Myometrial cell (primary cell): ENCODE measurements around the gene MYO9B. TPM values are rescaled to one million over a fixed set of nuclear protein-coding genes. Genes with fewer than 3 reads are reported as not detected.

Experiments used
- total RNA-seq: library from RNA; depleted of rRNA; stranded (reverse); fragments of >200 nt; gene quantifications from 2 replicates; pipeline ENCODE4 v1.2.3, GENCODE V29; 2015

MYO9B gene, protein sequence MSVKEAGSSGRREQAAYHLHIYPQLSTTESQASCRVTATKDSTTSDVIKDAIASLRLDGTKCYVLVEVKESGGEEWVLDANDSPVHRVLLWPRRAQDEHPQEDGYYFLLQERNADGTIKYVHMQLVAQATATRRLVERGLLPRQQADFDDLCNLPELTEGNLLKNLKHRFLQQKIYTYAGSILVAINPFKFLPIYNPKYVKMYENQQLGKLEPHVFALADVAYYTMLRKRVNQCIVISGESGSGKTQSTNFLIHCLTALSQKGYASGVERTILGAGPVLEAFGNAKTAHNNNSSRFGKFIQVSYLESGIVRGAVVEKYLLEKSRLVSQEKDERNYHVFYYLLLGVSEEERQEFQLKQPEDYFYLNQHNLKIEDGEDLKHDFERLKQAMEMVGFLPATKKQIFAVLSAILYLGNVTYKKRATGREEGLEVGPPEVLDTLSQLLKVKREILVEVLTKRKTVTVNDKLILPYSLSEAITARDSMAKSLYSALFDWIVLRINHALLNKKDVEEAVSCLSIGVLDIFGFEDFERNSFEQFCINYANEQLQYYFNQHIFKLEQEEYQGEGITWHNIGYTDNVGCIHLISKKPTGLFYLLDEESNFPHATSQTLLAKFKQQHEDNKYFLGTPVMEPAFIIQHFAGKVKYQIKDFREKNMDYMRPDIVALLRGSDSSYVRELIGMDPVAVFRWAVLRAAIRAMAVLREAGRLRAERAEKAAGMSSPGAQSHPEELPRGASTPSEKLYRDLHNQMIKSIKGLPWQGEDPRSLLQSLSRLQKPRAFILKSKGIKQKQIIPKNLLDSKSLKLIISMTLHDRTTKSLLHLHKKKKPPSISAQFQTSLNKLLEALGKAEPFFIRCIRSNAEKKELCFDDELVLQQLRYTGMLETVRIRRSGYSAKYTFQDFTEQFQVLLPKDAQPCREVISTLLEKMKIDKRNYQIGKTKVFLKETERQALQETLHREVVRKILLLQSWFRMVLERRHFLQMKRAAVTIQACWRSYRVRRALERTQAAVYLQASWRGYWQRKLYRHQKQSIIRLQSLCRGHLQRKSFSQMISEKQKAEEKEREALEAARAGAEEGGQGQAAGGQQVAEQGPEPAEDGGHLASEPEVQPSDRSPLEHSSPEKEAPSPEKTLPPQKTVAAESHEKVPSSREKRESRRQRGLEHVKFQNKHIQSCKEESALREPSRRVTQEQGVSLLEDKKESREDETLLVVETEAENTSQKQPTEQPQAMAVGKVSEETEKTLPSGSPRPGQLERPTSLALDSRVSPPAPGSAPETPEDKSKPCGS (N-terminal part only)
- total RNA-seq, result 48.7 and 66.0 TPM in 2 replicates

DNA sequence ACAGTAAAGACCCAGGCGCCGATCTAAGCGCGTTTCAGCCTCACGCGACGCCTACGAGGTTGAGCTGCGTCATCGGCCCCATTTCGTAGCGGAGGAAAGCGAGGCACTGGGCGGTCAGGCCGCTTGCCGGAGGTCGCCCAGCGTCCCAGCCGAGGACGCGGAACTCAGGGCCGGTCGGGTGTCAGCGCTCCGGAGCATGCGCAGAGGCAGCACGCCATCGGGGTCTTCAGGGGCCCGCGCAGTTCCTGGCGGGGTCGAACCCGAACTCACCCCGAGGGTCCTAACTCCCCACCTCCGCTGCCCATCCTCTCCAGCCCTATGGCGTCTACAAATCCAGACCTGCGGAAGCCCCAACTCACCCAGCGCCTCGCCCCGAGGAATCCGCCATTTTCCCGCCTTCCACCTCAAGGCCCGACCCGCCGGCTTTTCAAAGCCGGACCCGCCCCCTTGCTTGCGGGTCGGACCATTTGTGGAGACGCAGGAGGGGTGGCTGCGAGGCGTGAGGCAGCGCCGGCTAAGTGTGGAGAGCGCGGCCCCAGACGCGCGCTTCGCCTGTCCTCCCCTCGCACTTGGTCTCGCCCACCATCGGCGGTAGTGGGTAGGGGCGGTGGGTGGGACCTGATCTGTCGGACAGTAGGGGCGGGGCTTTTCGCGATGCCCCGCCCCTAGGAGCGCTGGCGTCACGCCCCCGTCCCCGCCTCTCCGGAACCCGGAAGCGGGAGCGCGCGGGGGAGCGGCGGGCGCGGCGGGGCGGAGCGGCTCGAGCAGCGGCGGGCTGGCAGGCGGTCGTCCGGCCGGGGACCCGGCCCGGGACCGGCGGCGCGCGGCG is at the start of gene MYO9B, which contains the start of gene HAUS8:
Gene MYO9B (plus strand): TSS at position 743 of the 829 bp plus-strand sequence. CDS start 25,941 bp downstream, outside the sequence.
Gene HAUS8 (minus strand): TSS at position 418 of the 829 bp plus-strand sequence. CDS start 30 bp downstream, at position 388.

DNA sequence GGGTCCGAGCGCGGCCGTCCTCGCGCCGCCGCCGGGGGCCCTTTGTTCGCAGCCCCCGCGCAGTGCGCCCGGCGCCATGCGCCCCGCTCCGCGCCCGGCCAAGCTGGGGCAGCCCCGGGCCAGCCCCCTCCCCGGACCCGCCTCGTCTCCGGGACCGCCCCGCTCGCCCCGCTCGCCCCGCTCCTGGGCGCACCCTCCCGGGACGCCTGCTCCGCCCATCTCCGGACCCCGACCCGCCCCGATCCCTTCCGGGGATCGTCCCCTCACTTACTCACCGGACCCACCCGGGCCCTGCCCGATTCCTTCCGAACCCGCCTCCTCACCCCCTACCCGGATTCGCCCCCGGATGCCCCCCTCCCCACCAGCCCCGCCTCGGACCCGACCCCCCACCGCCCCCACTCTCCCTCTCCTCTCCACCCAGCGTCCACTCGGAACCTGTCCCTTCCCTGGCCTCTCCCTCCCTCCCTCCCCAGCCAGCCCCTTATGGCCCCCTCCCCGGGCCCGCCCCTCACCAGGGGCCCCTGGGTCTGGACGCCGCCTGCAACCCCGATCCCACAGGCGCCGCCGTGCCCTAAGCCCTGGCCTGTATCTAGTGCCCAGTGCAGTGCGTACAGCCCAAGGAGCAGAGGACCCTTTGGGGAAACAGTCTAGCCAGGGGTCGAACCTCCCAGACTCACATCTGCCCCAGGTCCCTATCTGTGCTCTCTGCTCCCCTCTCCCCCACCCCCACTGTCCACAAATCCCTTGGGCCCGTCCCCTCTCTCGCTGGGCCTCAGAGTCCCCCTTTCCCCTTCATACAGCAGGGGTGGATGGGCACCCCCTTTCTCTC is 48.7 kb upstream of the MYO9B start, which contains the start of gene CPAMD8:
Gene CPAMD8 (minus strand): TSS at position 105 of the 829 bp plus-strand sequence. CDS start 168 bp downstream, outside the sequence.

GRCh38 chr19:17215127-17215971 is 139.8 kb downstream of the MYO9B start, which contains the start of gene USE1:
Gene USE1, plus strand, starts transcription at chr19:17215357. Its CDS starts 49 bp downstream, at chr19:17215406.

GRCh38 chr19:17226002-17226933 is 150.7 kb downstream of the MYO9B start, which contains the start of gene OCEL1:
Gene OCEL1, plus strand, starts transcription at chr19:17226226. Its CDS starts 22 bp downstream, at chr19:17226248.

DNA sequence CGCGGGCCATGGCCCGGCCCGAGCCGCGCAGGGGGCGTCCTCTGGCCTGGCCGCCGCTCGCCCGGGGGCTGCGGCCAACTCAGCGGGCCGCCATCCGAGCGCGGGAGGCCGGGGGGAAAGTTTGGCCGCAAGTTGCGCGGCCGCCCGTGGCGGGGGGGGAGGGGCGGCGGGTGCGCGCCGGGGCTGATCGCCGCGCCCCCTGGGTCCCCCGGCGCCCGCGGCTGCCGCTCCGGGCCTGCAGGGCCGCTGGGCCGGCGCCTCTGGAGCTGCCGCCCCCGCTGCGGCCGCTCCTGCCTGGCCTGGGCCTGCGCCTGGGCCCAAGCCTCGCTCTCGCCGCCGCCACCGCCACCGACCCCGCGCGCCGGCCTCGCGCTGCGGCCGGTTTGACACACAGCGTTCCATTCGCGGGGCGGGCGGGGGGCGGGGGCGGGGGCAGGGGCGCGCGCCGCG is 170.0 kb downstream of the MYO9B start, which contains the start of gene NR2F6:
Gene NR2F6 (minus strand): TSS at position 385 of the 450 bp plus-strand sequence. CDS start 699 bp downstream, outside the sequence.

Other genes starting within 250 kb of the MYO9B start
- 15.6 and 19.9 TPM in 2 replicates for gene SIN3B, start 246.4 kb upstream of the MYO9B start, total RNA-seq
- under 0.01 TPM in 1 of 2 replicates, not detected in the other for gene F2RL3, start 186.8 kb upstream of the MYO9B start, total RNA-seq
- 0.71 and 2.6 TPM in 2 replicates for gene CPAMD8, start 49.0 kb upstream of the MYO9B start, total RNA-seq
- 7.5 and 10.8 TPM in 2 replicates for gene HAUS8, start 325 bp upstream of the MYO9B start, total RNA-seq
- gene USE1, start 139.6 kb downstream of the MYO9B start, total RNA-seq, result 13.6 and 25.4 TPM in 2 replicates
- gene OCEL1, start 150.4 kb downstream of the MYO9B start, total RNA-seq, result 6.6 and 9.0 TPM in 2 replicates
- 73.4 and 98.0 TPM in 2 replicates for gene NR2F6, start 170.1 kb downstream of the MYO9B start, total RNA-seq
- gene USHBP1, start 189.0 kb downstream of the MYO9B start, total RNA-seq, result not detected in 2 replicates
- 131 and 138 TPM in 2 replicates for gene BABAM1, start 191.7 kb downstream of the MYO9B start, total RNA-seq
- gene ANKLE1, start 206.1 kb downstream of the MYO9B start, total RNA-seq, result under 0.01 and 0.29 TPM in 2 replicates
- gene ABHD8, start 227.6 kb downstream of the MYO9B start, total RNA-seq, result 20.2 TPM in 2 replicates
- gene MRPL34, start 230.1 kb downstream of the MYO9B start, total RNA-seq, result 101 and 111 TPM in 2 replicates
- gene DDA1, start 233.8 kb downstream of the MYO9B start, total RNA-seq, result 49.0 and 67.9 TPM in 2 replicates